Prostate gland (tissue), 2 donors: ENCODE data around the gene TYW3.

Experiments
- POLR2A ChIP-seq: fragments of 450-650 bp; IDR thresholded peaks from one replicate; pipeline ENCODE4 v1.6.1; 2016; ENCODE audit warnings: antibody characterized with exemption, mild to moderate bottlenecking
- POLR2AphosphoS5 ChIP-seq: sonication (generic); formaldehyde crosslinking; IDR thresholded peaks from one replicate; pipeline ENCODE4 v1.6.1; 2017; ENCODE audit warnings: antibody characterized with exemption
- TF ChIP-seq, protein P1 (sequence below), 4 experiments: fragments of 200-600 bp in 2 of 4; fragments of 450-650 bp in 2 of 4; sonication (generic) in 2 of 4; IDR thresholded peaks; 1 replicate in 3 of 4; 2 replicates in 1 of 4; pipeline ENCODE4 v1.5.1; 2016 to 2019; ENCODE audit warnings: antibody characterized with exemption in 4 of 4, mild to moderate bottlenecking in 2 of 4, moderate library complexity in 2 of 4

DNA sequence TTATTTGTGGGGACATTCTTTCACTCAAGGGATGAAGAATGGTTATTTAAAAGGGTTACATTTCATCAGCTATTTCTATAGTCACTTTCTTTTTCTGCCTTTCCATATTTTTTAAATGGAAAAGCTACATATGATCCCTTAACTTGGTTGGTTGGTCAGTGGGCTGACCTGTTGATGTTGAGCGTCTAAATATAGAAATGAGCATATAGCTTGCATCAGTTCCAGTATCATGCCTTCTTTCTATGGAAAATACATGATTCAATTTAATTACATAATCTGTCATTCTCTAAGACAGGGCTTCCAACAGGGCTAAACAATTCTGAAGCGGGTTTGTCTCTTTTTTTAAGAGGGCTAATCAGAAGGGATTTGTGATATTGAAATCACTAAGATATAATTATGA is 40.6 kb downstream of the TYW3 start:
- TF ChIP-seq POLR2A (no peak), POLR2AphosphoS5 (no peak)
- TF ChIP-seq, protein P1, sequence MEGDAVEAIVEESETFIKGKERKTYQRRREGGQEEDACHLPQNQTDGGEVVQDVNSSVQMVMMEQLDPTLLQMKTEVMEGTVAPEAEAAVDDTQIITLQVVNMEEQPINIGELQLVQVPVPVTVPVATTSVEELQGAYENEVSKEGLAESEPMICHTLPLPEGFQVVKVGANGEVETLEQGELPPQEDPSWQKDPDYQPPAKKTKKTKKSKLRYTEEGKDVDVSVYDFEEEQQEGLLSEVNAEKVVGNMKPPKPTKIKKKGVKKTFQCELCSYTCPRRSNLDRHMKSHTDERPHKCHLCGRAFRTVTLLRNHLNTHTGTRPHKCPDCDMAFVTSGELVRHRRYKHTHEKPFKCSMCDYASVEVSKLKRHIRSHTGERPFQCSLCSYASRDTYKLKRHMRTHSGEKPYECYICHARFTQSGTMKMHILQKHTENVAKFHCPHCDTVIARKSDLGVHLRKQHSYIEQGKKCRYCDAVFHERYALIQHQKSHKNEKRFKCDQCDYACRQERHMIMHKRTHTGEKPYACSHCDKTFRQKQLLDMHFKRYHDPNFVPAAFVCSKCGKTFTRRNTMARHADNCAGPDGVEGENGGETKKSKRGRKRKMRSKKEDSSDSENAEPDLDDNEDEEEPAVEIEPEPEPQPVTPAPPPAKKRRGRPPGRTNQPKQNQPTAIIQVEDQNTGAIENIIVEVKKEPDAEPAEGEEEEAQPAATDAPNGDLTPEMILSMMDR (IDR thresholded peaks at IDR 0.05), result no peak
